ENCODE measurements around the gene DNAJC27.

Gene DNAJC27

GRCh38 chr2:24925815-24926214 lies 45.9 kb downstream of the DNAJC27 start:
- peak overlapping the region; percentile 58; the same call in 1 of the 2 replicates for H3K4me2 ChIP-seq (ENCODE audit: low read length)

GRCh38 chr2:24924732-24925131 lies 47.0 kb downstream of the DNAJC27 start:
- TF ChIP-seq CTCF (IDR thresholded peaks at IDR 0.05; ENCODE audit: low read length) (no peak), EZH2 (IDR thresholded peaks at IDR 0.05; ENCODE audit: borderline replicate concordance, low read length) (no peak)

More at GRCh38 chr2:24925815-24926214, 45.9 kb downstream of the DNAJC27 start:
- H4K20me1 ChIP-seq (ENCODE audit: insufficient read depth, low read length): no peaks in the 10 kb centered on the region
- H3K4me1 ChIP-seq (ENCODE audit: insufficient read depth, low read length, severe bottlenecking): peaks cover 23% of the 10 kb centered on the region
- H3K4me3 ChIP-seq (ENCODE audit: low read depth, low read length, poor library complexity, severe bottlenecking): peak overlapping the region; percentile 42
- H3K9me2 ChIP-seq (ENCODE audit: low read depth, low read length): no peaks in the 10 kb centered on the region
- TF ChIP-seq CTCF (IDR thresholded peaks at IDR 0.05; ENCODE audit: low read length) (no peak), EZH2 (IDR thresholded peaks at IDR 0.05; ENCODE audit: borderline replicate concordance, low read length) (no peak)
- no peak overlapping the region for H3K9ac ChIP-seq (ENCODE audit: low read length)
- no peaks in the 10 kb centered on the region for H3K36me3 ChIP-seq (ENCODE audit: insufficient read depth, low read length)
- H2AFZ ChIP-seq (ENCODE audit: low read length): no peak overlapping the region
- no peak overlapping the region for H3K27ac ChIP-seq (ENCODE audit: low read depth, low read length, poor library complexity, severe bottlenecking)
- H3K9me3 ChIP-seq (ENCODE audit: low read length): no peaks in the 10 kb centered on the region
- no peaks in the 10 kb centered on the region for H3K79me2 ChIP-seq (ENCODE audit: insufficient read depth, low read length)
- H3K27me3 ChIP-seq (ENCODE audit: insufficient read depth, low read length): no peaks in the 10 kb centered on the region
- H3F3A ChIP-seq (ENCODE audit: insufficient read depth, low read length): no peaks in the 10 kb centered on the region

GRCh38 chr2:24924266-24924665 lies 47.5 kb downstream of the DNAJC27 start:
- H4K20me1 ChIP-seq (ENCODE audit: insufficient read depth, low read length): no peaks in the 10 kb centered on the region
- no peaks in the 10 kb centered on the region for H3K79me2 ChIP-seq (ENCODE audit: insufficient read depth, low read length)
- TF ChIP-seq EZH2 (IDR thresholded peaks at IDR 0.05; ENCODE audit: borderline replicate concordance, low read length) (no peak), CTCF (IDR thresholded peaks at IDR 0.05; ENCODE audit: low read length) (no peak)
- no peaks in the 10 kb centered on the region for H3K27me3 ChIP-seq (ENCODE audit: insufficient read depth, low read length)
- H3K27ac ChIP-seq (ENCODE audit: low read depth, low read length, poor library complexity, severe bottlenecking): no peak overlapping the region
- H3K9me2 ChIP-seq (ENCODE audit: low read depth, low read length): no peaks in the 10 kb centered on the region
- H3F3A ChIP-seq (ENCODE audit: insufficient read depth, low read length): no peaks in the 10 kb centered on the region
- no peaks in the 10 kb centered on the region for H3K9me3 ChIP-seq (ENCODE audit: low read length)
- H3K4me2 ChIP-seq (ENCODE audit: low read length): no peak overlapping the region
- H3K9ac ChIP-seq (ENCODE audit: low read length): no peak overlapping the region
- peaks cover 21% of the 10 kb centered on the region for H3K4me1 ChIP-seq (ENCODE audit: insufficient read depth, low read length, severe bottlenecking)
- no peaks in the 10 kb centered on the region for H3K36me3 ChIP-seq (ENCODE audit: insufficient read depth, low read length)
- H3K4me3 ChIP-seq (ENCODE audit: low read depth, low read length, poor library complexity, severe bottlenecking): no peak overlapping the region
- no peak overlapping the region for H2AFZ ChIP-seq (ENCODE audit: low read length)

More at GRCh38 chr2:24924732-24925131, 47.0 kb downstream of the DNAJC27 start:
- Histone ChIP-seq H3K36me3 (ENCODE audit: insufficient read depth, low read length) (no peaks in the 10 kb centered on the region), H3K4me3 (ENCODE audit: low read depth, low read length, poor library complexity, severe bottlenecking) (no peak overlapping the region), H3F3A (ENCODE audit: insufficient read depth, low read length) (no peaks in the 10 kb centered on the region), H3K4me2 (ENCODE audit: low read length) (no peak overlapping the region), H3K79me2 (ENCODE audit: insufficient read depth, low read length) (no peaks in the 10 kb centered on the region), H3K9me2 (ENCODE audit: low read depth, low read length) (no peaks in the 10 kb centered on the region), H3K4me1 (ENCODE audit: insufficient read depth, low read length, severe bottlenecking) (peaks cover 21% of the 10 kb centered on the region), H3K27ac (ENCODE audit: low read depth, low read length, poor library complexity, severe bottlenecking) (no peak overlapping the region), H4K20me1 (ENCODE audit: insufficient read depth, low read length) (no peaks in the 10 kb centered on the region), H3K27me3 (ENCODE audit: insufficient read depth, low read length) (no peaks in the 10 kb centered on the region), H3K9me3 (ENCODE audit: low read length) (no peaks in the 10 kb centered on the region), H3K9ac (ENCODE audit: low read length) (no peak overlapping the region), H2AFZ (ENCODE audit: low read length) (no peak overlapping the region)

Data from OCI-LY1 (cell line).